IPS-11a (cell line): ENCODE results near the gene MTMR1.

Experiments used
- H3K4me3 ChIP-seq: one replicate; pipeline ENCODE4 v1.5.1; 2013; ENCODE audit warnings: low read depth, low read length, control low read depth

MTMR1 gene

GRCh38 chrX:150761819-150762216, 68.6 kb downstream of the MTMR1 start:
- H3K4me3 ChIP-seq = no peak overlapping the region

- no peak overlapping the region for H3K4me3 ChIP-seq
These were observed 69.3 kb downstream of the MTMR1 start for GRCh38 chrX:150762258-150763165.

GRCh38 chrX:150763303-150763797, 70.2 kb downstream of the MTMR1 start:
- H3K4me3 ChIP-seq = no peak overlapping the region

GRCh38 chrX:150763810-150764209, 70.6 kb downstream of the MTMR1 start:
- no peak overlapping the region for H3K4me3 ChIP-seq

- no peak overlapping the region for H3K4me3 ChIP-seq
These were observed 72.0 kb downstream of the MTMR1 start for GRCh38 chrX:150765237-150765636.

- H3K4me3 ChIP-seq = no peak overlapping the region
These were observed 72.7 kb downstream of the MTMR1 start for GRCh38 chrX:150765782-150766350.

- no peak overlapping the region for H3K4me3 ChIP-seq
These were observed 73.3 kb downstream of the MTMR1 start for GRCh38 chrX:150766351-150767044.

GRCh38 chrX:150767045-150767395, 73.8 kb downstream of the MTMR1 start:
- H3K4me3 ChIP-seq = no peak overlapping the region

- H3K4me3 ChIP-seq = no peak overlapping the region
These were observed 74.4 kb downstream of the MTMR1 start for GRCh38 chrX:150767475-150768131.

- H3K4me3 ChIP-seq = no peak overlapping the region
These were observed 74.9 kb downstream of the MTMR1 start for GRCh38 chrX:150768132-150768485.

GRCh38 chrX:150768580-150769190, 75.5 kb downstream of the MTMR1 start:
- no peak overlapping the region for H3K4me3 ChIP-seq

GRCh38 chrX:150769408-150769807, 76.2 kb downstream of the MTMR1 start:
- H3K4me3 ChIP-seq = no peak overlapping the region

- no peak overlapping the region for H3K4me3 ChIP-seq
These were observed 77.4 kb downstream of the MTMR1 start for GRCh38 chrX:150770623-150771022.

GRCh38 chrX:150771116-150771515, 77.9 kb downstream of the MTMR1 start:
- H3K4me3 ChIP-seq = no peak overlapping the region

GRCh38 chrX:150772150-150772970, 79.2 kb downstream of the MTMR1 start:
- H3K4me3 ChIP-seq = no peak overlapping the region

GRCh38 chrX:150773117-150773516, 79.9 kb downstream of the MTMR1 start:
- H3K4me3 ChIP-seq = no peak overlapping the region

GRCh38 chrX:150773634-150774033, 80.4 kb downstream of the MTMR1 start:
- no peak overlapping the region for H3K4me3 ChIP-seq

- H3K4me3 ChIP-seq = no peak overlapping the region
These were observed 81.8 kb downstream of the MTMR1 start for GRCh38 chrX:150774798-150775568.
